ENCODE data around the gene TAC3.

TAC3 gene

GRCh38 chr12:56995201-56995929 is 21.0 kb downstream of the TAC3 start:
- no peak for TF ChIP-seq CTCF (IDR thresholded peaks at IDR 0.05; ENCODE audit: extremely low read depth, missing control alignments)
- DNase-seq (ENCODE audit: low spot score) = no peak

GRCh38 chr12:56994231-56994746 is 22.0 kb downstream of the TAC3 start:
- no peak for DNase-seq (ENCODE audit: low spot score)
- no peak for TF ChIP-seq CTCF (IDR thresholded peaks at IDR 0.05; ENCODE audit: extremely low read depth, missing control alignments)

GRCh38 chr12:56993346-56993745 is 23.0 kb downstream of the TAC3 start:
- TF ChIP-seq CTCF (IDR thresholded peaks at IDR 0.05; ENCODE audit: extremely low read depth, missing control alignments) = no peak
- DNase-seq (ENCODE audit: low spot score) = no peak

GRCh38 chr12:56991319-56992246 is 24.7 kb downstream of the TAC3 start:
- no peak for TF ChIP-seq CTCF (IDR thresholded peaks at IDR 0.05; ENCODE audit: extremely low read depth, missing control alignments)
- no peak for DNase-seq (ENCODE audit: low spot score)

- no peak for DNase-seq (ENCODE audit: low spot score)
- no peak for TF ChIP-seq CTCF (IDR thresholded peaks at IDR 0.05; ENCODE audit: extremely low read depth, missing control alignments)
These were observed 25.5 kb downstream of the TAC3 start for GRCh38 chr12:56990648-56991318.

GRCh38 chr12:56989861-56990610 is 26.3 kb downstream of the TAC3 start:
- no peak for TF ChIP-seq CTCF (IDR thresholded peaks at IDR 0.05; ENCODE audit: extremely low read depth, missing control alignments)
- no peak for DNase-seq (ENCODE audit: low spot score)

Data from GM20000 (cell line).